Fibroblast of upper back skin (primary cell): ENCODE results near the gene GABRG3.
A peak's percentile ranks its signal among the peaks of the same experiment; 100 is the strongest.
"Not testable (repeated sequence)": the region's sequence is repeated elsewhere in the genome, so short reads cannot be mapped to it uniquely, and the experiment has no call there.

ENCODE experiments used
- DNase-seq: peaks from one replicate; pipeline ENCODE4 v3.0.0-alpha.2; 2013

Gene GABRG3

DNA sequence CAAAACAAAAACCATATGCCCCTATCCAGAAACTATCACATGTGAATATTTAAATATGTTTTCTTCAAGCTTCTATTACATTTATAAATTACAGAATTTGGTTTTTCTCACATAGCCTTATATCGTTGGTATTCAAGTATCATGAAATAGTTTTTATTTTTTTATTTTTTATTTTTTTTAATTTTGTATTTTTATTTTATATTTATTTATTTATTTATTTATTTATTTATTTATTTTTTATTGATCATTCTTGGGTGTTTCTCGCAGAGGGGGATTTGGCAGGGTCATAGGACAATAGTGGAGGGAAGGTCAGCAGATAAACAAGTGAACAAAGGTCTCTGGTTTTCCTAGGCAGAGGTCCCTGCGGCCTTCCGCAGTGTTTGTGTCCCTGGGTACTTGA lies 32.0 kb downstream of the GABRG3 start:
- DNase-seq = not testable (repeated sequence)

DNA sequence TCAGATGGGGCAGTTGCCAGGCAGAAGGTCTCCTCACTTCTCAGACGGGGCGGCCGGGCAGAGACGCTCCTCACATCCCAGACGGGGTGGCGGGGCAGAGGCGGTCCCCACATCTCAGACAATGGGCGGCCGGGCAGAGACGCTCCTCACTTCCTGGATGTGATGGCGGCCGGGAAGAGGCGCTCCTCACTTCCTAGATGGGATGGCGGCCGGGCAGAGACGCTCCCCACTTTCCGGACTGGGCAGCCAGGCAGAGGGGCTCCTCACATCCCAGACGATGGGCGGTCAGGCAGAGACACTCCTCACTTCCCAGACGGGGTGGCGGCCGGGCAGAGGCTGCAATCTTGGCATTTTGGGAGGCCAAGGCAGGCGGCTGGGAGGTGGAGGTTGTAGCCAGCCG lies 33.2 kb downstream of the GABRG3 start:
- not testable (repeated sequence) for DNase-seq

DNA sequence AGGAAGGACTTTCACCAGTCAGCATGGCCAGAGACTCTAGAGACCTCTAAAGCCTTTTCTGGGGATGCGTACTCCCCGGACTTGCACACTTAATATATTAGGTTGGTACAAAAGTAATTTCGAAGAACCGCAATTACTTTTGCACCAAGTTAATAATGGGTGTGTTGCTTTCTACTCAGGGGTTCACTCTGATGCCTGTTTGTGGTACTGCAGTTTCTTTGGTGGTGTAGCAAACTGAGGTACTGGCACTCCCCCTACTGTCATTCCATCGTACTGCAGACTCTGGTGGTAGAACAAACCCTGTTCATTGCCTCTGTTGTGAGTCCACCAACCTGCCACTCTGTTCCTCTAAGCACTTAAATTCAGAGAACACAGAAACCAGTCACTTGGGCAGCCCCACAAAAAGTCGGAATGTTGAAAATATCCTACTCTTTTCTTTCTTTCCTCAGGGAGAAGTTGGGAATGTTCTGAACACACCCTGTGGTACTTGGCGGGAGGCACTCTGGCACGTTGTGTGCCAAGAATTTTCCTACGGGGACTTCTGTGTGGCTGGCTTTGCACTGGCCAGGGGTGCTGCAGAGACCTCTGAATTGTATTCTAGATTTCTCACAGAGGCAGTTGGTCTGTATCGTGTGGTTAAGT lies 46.3 kb downstream of the GABRG3 start:
- peak; percentile 81 for DNase-seq

DNA sequence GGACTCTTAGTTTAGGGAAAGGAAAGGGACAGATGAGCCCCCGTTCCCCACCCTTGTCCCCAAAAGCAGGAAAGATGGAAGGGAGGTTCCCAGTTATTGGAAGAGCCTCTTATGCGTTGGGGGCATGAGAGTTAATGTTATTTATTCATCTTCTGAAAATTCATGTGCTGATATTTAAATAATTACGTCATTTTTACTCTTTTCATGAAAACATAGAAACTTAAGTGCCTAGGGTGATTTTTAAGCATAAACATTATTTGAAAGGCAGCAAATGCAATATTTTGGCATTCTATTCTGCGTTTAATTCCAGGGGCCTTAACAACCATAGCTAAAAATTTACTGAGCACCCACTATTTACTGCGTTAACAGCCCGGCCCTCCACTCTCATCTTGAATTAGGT lies 48.7 kb downstream of the GABRG3 start:
- no peak for DNase-seq

DNA sequence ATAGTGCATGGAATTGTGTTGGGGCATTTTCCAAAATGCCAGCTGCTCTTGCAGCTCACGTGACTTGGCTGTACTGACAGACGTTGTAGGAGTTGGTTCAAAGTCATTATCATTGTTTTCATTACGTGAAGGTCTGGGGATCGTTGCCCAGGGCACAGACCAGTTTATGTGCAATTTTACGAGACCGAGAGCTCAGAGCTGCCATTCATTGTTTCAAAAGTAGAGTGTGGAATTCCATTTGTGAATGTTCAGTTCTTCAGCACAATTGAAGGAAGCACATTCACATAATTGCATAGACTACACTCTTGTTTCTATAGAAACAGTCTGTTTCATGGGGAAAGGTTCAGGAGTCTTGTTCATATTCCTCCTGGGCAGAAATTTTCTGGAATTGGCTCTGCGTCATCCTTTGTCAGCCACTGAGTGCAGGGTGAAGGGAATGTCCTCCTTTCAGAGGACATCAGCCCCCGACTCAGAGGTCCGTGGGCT lies 54.5 kb downstream of the GABRG3 start:
- no peak for DNase-seq

DNA sequence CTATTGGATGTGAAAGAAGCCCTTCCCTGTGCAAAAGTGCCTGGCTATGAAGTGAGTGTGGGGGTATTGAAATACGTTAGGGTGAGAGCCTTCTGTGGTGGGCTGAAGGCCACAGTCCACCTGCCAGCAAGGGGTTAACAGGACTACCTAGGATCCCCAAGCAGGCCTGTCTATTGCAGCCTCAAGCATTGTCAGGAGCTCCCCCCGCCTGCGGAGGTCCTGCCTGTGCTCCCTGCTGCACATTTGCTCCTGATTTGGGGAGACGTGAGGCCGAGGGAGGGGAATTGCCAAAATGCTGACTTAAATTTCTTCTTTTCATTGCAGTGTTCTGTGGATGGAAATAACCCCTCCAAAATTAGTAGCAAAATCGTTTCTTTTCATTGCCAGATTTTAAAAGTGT lies 56.2 kb downstream of the GABRG3 start:
- DNase-seq = no peak

DNA sequence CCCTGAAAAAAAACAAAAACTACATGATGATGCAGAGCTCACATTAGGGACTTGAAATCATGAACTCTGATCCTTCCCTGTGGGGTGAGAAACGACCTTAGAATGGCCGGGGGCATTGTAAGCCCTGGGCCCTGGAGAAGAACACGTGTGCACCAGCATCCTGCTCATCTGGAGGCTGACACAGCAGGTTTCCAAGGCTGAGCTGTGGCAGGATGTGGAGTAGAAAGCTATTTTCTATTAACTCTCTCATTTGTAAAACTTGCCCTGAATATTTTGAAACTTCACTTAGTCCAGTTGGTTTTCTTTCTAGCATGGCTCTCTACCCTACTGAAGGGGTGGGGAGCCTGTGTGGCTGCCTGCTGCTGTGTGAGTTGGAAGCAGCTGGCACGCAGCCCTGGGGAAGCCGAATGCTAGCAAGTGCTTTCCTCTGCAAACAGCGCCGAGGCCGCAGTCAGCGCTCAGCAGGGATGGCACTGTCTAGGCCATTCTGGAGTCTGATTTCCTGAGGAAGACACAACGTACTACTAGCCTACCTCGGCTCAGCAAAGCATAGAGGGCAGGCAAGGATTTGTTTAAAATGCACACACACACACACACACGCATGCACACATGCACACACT lies 58.0 kb downstream of the GABRG3 start:
- DNase-seq = peak; percentile 40

DNA sequence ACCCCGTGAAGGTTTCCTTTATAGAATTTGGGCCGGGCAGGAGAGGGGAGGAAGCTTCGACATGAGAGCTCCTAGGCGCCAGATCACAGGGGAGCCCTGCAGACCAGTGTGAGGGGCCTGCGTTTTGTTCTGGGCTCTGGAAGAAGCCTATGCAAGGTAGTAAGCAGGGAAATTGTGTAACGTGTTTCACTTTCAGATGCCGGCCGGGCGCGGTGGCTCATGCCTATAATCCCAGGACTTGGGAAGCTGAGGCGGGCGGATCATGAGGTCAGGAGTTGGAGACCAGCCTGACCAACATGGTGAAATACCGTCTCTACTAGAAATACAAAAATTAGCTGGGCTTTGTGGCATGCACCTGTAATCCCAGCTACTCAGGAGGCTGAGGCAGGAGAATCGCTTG lies 65.2 kb downstream of the GABRG3 start:
- no peak for DNase-seq

DNA sequence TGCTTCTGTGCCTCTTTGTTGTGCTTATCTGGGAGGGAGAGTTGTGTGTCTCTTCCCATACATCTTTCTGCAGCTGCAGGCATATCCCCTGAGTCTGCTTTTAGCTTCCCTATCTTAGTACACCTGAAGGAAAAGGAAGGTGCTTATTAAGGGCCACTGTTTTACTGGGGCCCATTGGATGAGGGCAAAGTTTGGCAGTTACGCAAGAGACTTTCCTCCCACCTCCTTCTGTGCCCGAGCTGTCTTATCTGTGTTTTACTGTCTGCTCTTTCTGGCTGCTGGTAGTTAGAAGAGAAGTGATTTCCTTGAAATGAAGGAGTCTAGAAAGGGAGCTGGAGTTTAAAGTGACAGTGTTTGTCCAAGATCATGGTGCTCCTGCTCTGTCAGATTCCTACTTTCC lies 66.5 kb downstream of the GABRG3 start:
- DNase-seq = no peak

DNA sequence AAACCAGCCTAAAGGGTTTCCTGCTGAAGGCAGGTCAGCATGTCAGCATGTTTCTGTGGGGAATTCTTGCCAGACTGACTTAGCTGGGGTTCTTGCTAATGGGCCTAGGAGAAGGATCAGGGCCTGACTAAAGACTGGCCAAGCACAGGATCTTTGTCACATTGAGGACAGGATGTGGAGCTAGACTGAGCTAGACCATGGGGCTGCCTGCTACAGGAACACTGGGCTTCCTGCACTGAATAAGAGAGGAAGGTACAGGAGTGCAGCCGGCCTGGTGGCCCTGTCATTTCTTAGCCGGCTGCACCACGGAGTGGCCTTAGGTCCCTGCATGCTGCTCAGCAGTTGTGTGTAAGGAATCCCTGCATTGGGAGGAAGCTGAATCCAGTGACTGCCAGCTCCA lies 68.2 kb downstream of the GABRG3 start:
- no peak for DNase-seq

DNA sequence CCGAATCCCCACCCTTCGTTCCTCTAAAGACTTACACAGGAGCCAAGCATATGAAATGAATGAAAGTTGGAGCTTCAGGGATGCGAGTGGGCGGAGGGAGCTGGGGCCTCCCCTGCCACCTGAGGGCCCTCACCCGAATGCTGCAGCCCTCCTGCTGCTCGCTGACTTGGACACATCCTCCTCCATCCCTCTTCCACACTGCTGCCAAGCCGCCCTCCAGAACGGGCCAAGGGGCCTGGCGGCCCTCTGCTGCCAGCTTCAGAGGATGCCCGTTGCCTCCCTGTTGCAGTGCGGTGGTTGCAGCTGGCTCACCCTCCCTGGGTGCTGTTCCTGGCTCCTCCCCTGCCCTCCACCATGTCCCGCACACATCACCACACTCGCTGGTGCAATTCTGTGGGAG lies 71.2 kb downstream of the GABRG3 start:
- no peak for DNase-seq

DNA sequence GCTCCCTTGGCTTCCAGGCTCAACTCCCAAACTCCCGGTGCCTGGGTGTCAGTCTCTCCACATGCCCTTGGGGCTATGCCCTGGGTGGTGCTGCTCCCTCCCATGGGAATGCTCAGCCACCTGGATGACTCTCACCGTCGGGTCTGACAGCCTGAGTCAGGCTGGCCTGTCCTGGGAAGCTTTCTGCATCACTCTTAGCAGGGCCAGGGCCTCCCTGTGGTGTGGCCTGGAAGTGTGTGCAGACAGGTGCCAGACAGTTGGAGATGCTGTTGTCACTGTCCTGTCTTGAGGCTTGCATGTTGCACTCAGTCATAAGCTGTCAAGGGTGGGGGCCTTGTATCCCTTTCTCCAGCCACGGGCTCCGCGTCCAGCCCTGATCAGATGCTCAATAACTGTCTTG lies 71.7 kb downstream of the GABRG3 start:
- DNase-seq = no peak

DNA sequence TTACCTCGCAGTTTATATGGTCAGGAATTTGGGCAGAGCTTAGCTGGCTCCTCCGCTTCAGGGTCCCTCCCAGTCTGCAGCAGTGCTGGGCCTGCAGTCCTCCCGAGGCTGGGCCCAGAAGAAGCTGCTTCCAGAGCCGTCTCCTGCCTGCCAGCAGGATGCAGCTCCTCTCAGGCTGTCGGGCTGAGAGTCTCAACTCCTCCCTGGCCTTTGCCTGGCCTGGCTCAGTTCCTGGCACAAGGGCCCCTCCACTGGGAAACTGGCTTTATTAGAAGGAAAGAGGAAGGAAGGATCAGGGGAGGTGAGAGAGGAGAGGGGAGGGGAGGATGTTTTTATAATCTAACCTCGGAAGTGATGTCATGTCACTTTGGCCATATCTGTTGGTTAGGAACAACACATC lies 72.8 kb downstream of the GABRG3 start:
- no peak for DNase-seq

DNA sequence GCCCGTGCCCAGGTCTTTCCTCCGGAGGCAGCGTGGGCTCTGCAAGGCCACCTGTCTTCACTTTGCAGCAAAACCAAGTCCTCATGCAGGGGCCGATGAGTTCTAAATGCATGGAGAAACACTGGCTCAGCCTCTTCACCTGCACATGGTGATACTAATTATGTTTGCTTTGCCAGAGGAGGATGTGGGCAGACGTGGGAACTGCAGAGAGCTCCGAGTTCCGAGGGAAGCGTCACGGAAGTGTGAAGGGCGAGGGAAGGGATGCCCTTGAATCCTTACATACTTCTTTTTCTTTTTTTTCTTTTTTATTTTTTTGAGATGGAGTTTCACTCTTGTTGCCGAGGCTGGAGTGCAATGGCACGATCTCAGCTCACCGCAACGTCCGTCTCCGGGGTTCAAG lies 74.8 kb downstream of the GABRG3 start:
- DNase-seq = no peak

DNA sequence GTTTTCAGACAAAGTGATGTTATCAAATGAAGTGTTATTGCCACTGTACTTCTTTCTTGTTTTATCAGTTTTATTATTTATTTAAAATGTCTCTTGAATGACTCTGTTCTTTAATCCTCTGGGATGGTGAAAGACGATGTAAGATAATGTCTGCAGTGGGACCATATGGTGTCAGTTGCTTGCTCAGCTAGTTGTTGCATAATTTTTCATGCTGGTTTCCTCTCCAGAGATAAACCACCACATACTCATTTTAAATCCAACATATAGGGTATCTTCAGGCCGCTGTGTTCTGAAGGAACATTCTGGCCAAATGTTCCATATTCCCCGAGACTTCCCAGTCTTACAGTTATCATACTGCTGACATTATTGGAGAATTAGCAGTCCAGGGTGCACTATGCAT lies 75.9 kb downstream of the GABRG3 start:
- DNase-seq = peak; percentile 19

DNA sequence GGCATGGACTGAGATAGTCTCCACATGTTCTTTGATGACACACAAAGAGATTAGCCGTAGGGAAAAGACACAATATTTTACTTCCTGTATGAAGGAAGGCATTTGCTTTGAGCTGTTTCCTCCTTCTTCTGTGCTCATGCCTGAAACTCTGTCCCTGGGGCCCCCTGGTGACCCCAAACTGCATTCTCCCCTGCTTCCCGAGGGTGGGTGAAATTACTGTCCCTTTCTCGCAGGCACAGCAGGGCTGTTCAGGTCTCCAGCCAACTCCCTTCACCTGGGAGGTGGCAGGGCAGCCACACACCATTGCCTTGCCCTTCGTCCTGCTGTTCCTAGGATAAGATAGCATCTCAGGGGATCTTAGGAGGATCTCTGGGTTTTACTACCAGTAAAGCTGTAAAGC lies 79.2 kb downstream of the GABRG3 start:
- DNase-seq = no peak

DNA sequence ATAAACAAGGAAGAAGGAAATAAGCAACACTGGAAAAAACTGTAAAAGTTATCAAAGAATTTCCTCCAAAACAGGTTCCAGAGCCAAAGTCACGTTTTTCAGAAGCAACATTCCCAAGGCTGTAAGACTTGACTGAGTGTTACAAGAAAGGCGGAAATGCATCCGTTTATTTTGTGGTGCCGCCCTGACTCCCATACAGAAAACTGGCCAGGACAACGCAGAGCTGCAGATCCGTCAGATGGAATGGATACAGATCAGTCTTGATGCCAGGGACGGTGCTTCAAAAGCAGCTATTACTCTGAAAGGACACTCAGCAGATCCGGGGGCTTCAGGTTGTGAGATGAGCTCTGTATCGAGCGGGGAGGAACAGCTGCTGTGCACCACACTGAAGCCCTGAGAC lies 83.4 kb downstream of the GABRG3 start:
- no peak for DNase-seq

DNA sequence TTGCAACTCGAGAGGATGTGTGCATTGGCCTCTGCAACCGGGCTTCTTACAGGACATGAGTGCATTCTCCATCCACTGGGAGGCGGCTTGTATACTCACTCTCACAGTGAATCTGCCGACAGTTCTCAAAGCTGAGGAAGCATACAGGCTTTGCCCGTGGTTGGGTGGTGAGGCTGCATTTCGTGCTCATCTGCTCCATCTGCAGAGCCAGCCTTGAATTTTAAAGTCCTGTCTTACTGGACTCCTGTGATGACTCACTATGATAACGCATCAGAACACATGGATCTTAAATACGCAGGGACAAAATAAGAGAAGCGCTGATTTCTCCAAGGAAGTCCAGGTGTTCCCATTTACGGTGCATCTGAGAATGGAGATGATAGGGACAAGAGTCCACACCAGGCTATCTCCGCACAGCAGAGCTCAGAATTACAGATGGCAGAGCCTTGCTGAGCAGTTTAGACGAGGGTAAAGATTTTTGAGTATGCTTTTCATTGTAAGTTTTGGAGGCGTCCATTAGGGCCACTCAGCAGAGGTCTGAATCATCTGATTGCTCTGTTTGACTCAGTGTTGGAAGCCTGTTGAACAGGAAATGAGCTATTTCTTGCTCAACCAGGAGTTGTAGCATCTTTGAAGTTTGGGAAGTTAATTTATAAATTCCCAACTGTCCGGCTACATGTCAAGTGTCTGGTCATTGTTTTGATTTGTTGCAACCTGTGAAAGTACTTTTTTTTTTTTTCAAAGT lies 87.1 kb downstream of the GABRG3 start:
- DNase-seq = peak; percentile 82

DNA sequence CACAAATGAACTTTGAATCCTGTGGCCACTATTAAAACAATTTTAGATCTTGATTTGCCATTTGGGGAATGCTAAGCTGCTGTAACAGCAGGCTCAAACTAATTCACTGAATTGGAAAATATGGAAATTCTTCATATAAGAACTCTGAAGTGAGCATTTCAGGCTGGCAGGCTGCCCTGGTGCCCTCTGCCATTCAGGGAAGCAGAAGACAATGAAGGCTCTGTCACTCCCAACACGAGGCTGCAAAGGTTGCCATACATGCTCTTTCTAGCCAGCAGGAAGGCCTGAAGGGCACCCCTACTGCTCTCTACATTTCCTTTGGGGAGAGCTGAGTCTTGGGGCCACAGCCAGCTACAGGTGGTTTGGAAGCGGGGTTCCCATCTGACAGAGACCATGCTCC lies 88.0 kb downstream of the GABRG3 start:
- DNase-seq = no peak

DNA sequence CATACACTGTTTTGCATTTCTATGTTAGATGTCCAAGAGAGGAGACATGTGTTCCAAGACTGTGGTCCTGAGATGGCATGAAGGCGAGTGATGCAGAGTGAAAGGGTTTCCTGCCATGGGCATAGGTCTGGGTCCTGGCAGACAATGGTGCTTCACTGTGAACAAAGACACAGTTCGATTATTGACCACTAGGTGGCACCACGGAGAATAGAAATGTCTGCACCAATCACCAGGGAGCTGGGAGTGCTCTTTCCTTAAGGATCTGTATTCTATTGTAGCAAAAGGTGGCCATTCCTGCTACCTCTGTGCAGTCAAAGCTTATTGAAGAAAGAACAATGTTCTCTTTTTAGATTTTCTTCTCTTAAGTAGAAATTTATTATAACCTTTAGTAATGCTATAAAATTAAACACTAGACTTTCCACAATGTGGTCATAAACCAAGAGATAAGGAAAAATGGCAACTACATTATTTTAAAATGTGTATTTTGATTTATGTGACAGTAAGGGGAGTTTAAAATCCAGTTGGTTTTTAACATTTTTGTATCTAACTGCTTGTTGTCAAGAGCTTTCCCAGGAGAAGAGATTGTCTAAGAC lies 88.7 kb downstream of the GABRG3 start:
- peak; percentile 49 for DNase-seq

DNA sequence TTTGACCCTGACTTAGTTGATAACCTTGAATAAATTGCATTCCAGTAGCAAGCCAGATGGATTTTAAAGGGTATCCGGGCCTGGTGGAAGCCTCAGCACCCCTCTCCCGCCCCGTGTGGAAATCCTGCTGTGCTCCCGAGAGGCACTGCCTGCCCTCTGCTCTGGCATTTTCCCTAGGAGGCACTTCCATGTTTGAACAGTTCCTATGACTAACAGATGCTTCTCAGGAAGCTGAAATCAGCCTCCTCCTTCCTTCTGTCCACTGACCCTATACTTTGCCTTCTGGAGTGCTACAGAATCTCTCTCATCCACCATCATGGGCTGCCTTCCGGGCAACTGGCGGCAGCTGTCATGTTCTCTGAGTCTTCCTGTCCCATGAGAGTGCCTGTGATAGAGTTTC lies 90.8 kb downstream of the GABRG3 start:
- DNase-seq = no peak

DNA sequence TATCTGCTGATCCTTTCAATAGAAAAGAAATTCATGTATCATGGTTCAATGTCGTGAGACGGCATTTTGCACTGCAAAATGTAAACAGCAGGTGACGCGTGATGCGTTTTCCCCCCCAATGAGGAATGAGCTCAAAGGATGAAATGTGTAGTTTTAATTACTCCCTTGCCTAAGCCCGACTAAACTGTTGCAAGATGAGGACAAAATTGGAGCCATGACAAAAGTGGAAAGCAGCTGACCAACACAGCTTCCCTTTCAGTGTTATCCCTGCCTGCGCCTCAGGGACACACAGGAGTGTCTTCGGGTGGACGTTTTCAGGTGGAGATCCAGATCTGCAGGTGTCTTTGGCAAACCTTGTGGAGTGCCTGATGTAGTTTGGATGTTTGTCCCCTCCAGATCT lies 92.0 kb downstream of the GABRG3 start:
- no peak for DNase-seq

DNA sequence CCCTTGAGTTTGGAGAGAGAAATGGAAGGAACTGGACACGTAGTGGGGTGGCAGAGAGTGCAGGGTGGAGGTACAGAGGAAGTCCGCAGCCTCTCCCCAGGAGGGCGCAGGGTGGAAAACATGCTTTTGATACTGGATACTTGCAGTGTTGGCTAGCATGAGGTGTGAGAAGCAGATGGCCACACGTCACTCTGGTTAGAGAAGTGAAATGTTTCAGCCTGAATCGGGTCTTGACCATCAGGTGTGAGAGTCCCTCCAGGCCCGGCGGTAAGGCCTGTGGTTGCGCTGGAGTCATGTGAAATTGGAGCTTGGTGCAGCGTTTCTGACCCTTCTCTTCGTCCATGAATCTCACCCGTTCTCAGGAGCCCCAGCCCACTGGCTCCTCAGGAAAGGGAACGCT lies 93.1 kb downstream of the GABRG3 start:
- DNase-seq = no peak

DNA sequence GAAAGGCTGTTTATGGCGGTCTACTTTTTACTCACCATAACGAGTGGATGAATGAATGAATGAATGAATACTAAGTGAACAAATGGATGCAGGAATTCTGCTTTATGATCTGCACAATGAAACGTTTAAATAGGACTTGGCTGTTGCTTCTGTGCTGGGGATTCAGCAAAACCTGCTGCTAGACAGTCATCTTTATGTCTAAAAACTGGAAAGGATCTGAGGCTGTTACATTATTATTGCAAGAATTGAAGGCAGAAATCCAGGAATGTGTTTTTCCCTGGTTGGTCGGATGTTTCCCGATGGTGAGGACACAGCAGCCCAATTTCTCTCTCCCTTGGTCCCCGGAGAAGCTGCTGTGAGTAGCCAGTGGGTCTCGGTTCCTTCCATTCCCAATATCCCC lies 94.2 kb downstream of the GABRG3 start:
- DNase-seq = no peak
